KOPT-K1 (cell line): Measurements from ENCODE around the gene LAMB1.
"Not testable (repeated sequence)": the region's sequence is repeated elsewhere in the genome, so short reads cannot be mapped to it uniquely, and the experiment has no call there.

Source experiments
- H3K27ac ChIP-seq: fragments of 200-600 bp; sonication (generic); 2 replicates; pipeline ENCODE4 v1.5.1; 2016; ENCODE audit warnings: antibody characterized with exemption, mild to moderate bottlenecking, low read depth, low read length; ENCODE audit not compliant: poor library complexity, severe bottlenecking
- H3K36me3 ChIP-seq: fragments of 200-600 bp; sonication (generic); 2 replicates; pipeline ENCODE4 v1.5.1; 2017; ENCODE audit warnings: antibody characterized with exemption, mild to moderate bottlenecking, low read length, moderate library complexity; ENCODE audit not compliant: insufficient read depth
- H3K9me3 ChIP-seq: fragments of 200-600 bp; sonication (generic); 2 replicates; pipeline ENCODE4 v1.5.1; 2017; ENCODE audit warnings: antibody characterized with exemption, low read length, mild to moderate bottlenecking; ENCODE audit not compliant: insufficient read depth, poor library complexity, severe bottlenecking

The LAMB1 gene

DNA sequence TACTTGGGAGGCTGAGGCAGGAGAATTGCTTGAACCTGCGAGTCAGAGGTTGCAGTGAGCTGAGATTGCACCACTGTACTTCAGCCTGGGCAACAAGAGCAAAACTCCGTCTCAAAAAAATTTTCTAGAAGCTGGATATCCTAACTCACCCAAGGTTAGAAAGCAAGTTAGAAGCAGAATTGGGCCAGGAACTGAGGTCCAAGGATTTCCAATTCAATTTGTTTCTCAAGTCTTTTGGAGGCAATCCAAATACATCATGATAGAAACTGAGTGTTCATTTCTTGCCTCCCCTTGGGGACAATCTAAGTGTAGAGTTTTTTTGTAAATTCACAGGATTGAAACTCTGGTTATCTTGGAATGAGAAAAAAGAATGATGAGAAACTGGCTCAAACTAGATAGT is 45.5 kb downstream of the LAMB1 start:
- no peaks in the 10 kb centered on the region for H3K9me3 ChIP-seq
- no peak overlapping the region for H3K27ac ChIP-seq
- no peaks in the 10 kb centered on the region for H3K36me3 ChIP-seq

DNA sequence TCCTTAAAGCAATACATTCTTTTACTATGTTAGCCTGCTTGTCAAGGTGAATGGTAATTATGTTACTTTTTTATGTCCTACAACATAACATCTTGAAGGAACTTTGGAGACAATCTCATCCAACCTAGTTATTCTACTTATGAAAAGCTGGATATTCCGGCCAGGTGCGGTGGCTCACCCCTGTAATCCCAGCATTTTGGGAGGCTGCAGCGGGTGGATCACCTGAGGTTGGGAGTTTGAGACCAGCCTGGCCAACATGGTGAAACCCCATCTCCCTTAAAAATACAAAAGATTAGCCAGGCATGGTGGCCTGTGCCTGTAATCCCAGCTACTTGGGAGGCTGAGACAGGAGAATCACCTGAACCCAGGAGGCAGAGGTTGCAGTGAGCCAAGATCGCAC is 46.0 kb downstream of the LAMB1 start:
- not testable (repeated sequence) for H3K27ac ChIP-seq, H3K9me3 ChIP-seq, H3K36me3 ChIP-seq

DNA sequence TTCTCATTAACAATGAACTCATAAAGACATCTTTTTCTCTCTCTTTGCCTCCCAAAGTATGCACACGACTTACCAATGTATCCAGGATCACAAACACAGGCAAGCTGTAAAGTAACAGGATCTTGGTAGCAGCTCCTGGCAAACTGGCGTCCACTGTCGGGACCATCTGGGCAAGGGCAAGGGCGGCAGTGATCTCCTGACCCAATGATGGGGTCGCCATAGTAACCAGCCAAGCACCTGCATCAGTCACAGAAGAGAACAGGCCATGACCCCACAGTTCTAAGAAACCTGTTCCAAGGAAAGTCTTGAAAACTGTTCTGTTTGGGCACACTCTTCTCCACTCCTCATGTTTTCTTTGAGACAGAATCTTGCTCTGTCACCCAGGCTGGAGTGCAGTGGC is 47.6 kb downstream of the LAMB1 start:
- Histone ChIP-seq H3K27ac (no peak overlapping the region), H3K36me3 (no peaks in the 10 kb centered on the region), H3K9me3 (no peaks in the 10 kb centered on the region)

GRCh38 chr7:107953924-107954303 is 49.0 kb downstream of the LAMB1 start:
- H3K36me3 ChIP-seq = no peaks in the 10 kb centered on the region

DNA sequence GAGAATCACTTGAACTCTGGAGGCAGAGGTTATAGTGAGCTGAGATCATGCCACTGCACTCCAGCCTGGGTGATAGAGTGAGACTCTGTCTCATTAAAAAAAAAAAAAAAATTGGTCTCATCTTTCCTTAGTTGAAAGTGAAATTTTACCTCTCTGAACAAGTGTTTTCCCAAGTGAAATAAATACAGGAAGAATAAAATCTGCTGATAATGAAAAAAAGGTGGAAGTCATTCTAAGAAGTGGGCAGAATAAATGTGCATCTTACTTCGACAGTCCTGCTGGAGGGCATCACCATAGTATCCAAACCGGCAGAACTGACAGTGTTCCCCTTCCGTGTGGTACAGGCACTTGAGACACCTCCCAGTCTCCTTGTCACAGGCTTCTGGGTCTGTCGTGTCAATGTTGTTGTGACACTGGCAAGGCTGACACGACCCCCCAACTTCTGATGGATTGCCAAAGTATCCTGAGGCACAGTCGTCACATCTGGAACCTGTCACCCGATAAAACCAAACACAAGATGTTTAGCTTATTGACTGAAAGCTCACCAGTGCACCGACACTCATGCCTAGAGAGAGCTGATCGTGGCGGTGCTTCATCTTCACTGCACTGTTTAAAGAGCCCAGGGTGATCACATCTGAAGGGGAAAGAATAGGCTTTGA is 49.6 kb downstream of the LAMB1 start:
- Histone ChIP-seq H3K36me3 (no peaks in the 10 kb centered on the region), H3K27ac (no peak overlapping the region)

More at GRCh38 chr7:107953924-107954303, 49.0 kb downstream of the LAMB1 start:
- H3K9me3 ChIP-seq = no peaks in the 10 kb centered on the region
- H3K27ac ChIP-seq = no peak overlapping the region

GRCh38 chr7:107951896-107952295 is 51.1 kb downstream of the LAMB1 start:
- Histone ChIP-seq H3K36me3 (no peaks in the 10 kb centered on the region), H3K27ac (no peak overlapping the region)

More for the DNA sequence above, 49.6 kb downstream of the LAMB1 start:
- no peaks in the 10 kb centered on the region for H3K9me3 ChIP-seq

GRCh38 chr7:107951172-107951787 is 51.7 kb downstream of the LAMB1 start:
- Histone ChIP-seq H3K27ac (no peak overlapping the region), H3K9me3 (no peaks in the 10 kb centered on the region), H3K36me3 (no peaks in the 10 kb centered on the region)

More at GRCh38 chr7:107951896-107952295, 51.1 kb downstream of the LAMB1 start:
- no peaks in the 10 kb centered on the region for H3K9me3 ChIP-seq

GRCh38 chr7:107949443-107949935 is 53.5 kb downstream of the LAMB1 start:
- Histone ChIP-seq H3K27ac (no peak overlapping the region), H3K9me3 (no peaks in the 10 kb centered on the region), H3K36me3 (no peaks in the 10 kb centered on the region)

DNA sequence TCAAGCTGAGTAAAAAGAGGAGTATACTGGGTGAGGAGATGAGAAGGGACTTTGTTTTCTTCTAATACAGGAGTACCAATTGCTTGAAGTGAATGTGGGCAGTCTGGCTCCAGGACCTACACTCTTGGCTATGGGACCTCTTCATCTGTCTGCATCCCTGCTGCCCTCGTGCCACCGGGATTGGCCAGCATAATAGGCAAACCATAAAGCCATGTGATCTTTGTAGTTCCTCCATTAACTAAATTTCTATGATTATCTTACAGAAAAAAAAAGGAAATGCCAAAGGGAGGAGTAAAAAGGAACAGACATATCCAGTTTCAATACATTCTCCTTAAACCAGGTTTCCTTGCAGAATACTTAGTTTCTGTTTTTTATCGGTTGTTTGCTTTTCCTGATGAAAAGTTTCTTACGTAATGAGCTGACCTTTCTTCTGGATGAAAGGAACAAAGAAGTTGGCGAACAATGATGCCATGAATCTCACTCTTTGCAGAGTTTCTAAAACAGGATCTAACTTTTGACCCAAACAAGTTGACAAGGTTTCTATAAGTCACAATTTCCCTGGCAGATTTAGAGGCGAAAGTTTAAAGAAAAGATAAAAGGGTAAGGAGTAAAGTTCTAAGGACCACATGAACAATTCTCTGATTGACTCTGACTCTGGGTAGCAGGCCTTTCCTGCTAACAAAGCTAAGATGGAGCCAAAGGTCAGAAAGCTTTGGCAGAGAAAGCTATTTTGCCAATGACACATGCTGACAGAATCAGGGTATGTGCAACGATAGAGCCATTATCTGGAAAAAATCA is 54.1 kb downstream of the LAMB1 start:
- Histone ChIP-seq H3K36me3 (no peaks in the 10 kb centered on the region), H3K9me3 (no peaks in the 10 kb centered on the region), H3K27ac (no peak overlapping the region)

DNA sequence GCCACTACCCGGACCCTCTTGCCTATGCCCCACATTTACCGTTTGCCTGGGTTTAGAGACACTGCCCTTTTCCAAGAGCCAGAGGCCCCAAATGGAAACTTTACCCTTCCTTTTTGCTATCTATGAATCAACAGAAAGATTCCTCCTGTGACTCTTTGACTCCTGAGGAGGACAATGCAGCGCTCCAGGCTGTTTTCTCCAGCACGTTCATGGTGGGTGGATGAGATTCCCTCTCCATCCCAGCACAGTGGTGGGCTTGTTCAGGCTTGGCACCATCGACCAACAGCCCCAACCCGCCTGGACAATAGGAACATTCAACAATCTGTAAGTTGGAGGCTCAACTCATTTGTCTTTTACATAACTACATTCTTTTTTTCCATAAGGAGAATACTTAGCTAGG is 56.1 kb downstream of the LAMB1 start:
- Histone ChIP-seq H3K36me3 (no peaks in the 10 kb centered on the region), H3K27ac (no peak overlapping the region), H3K9me3 (no peaks in the 10 kb centered on the region)

GRCh38 chr7:107946451-107946850 is 56.5 kb downstream of the LAMB1 start:
- H3K36me3 ChIP-seq = no peaks in the 10 kb centered on the region
- no peaks in the 10 kb centered on the region for H3K9me3 ChIP-seq
- no peak overlapping the region for H3K27ac ChIP-seq

DNA sequence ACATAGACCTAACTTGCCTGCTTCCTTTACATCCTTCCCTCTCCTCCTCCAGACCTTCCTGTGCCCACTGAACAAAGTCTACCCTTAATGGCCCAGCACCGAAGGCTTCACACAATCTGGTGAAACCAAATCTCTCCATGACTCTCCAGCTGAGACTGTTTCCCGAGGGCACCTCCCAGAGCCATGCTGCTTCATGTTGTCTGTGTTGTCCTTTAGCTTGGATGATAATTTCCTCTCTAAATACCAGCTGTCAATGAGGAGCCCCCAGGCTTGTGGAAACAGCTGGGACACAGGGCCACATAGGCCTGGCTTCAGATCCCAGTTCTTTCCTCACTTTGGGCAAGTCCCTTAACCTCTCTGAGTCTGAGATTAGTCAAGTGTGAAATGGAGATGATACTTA is 57.6 kb downstream of the LAMB1 start:
- Histone ChIP-seq H3K36me3 (0 out of 2 replicates have a peak, but pooled peaks cover 4% of the 10 kb centered on the region), H3K27ac (no peak overlapping the region), H3K9me3 (no peaks in the 10 kb centered on the region)

DNA sequence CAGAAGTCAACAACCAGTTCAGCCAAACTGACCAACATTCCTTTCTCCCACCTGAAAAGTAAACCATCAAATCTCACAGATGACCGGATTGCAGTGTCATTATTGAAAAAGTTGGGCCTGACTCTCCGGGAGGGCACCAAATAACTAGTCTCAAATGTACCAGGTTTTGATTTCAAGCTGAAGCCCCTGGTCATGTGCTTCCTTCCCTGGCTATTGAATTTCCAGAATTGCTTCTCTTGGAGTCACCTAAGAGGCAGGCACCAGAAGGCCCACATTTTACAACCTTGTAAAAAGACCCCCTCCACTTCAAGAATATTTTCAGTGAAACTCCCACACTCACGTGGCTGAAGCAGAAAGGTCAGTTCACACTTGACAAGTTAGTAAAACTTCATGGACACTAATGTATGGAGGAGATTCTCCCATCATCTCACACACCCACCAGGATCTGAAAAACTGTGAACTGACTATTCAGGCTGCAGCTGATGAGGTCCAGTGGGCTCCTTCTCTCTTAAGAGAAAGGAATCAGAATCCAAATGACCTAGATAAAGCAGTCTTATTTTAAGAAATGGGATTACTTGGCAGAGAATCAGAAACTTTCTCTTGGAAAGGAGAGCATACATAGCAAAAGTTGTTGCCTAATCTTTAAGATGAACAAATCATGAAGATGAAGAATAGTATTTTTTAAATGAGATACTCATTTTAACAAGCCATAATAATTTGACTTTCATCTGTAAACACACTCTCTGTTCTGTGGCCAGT is 58.4 kb downstream of the LAMB1 start:
- no peak overlapping the region for H3K27ac ChIP-seq
- H3K9me3 ChIP-seq = no peaks in the 10 kb centered on the region
- peaks cover 11% of the 10 kb centered on the region; the same call in 1 of the 2 replicates for H3K36me3 ChIP-seq

GRCh38 chr7:107943018-107943417 is 59.9 kb downstream of the LAMB1 start:
- Histone ChIP-seq H3K9me3 (no peaks in the 10 kb centered on the region), H3K27ac (no peak overlapping the region), H3K36me3 (peaks cover 13% of the 10 kb centered on the region; the same call in 1 of the 2 replicates)

DNA sequence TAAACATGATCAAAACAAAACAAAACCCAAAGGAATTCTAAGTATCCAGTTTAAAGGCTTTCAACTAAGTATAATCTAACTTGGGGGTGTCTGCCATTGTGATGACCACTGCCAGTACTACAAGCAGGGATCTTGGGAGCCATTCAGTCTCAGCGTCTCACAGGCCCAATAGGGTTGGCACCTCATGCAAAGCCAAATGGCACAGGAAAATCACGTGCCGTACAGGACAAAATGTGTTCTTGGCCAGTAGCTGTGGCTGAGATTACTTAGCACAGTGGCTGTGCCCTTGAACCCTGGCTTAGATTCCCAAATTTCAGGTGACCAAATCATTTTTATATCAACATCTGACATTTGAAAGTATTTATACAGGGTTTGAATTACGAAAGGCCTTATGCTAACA is 62.0 kb downstream of the LAMB1 start:
- no peak overlapping the region for H3K27ac ChIP-seq
- no peaks in the 10 kb centered on the region for H3K9me3 ChIP-seq
- H3K36me3 ChIP-seq = peaks cover 13% of the 10 kb centered on the region; the same call in 1 of the 2 replicates
